H9 (cell line): ENCODE results near the gene WFS1. TPM values are rescaled to one million over a fixed set of nuclear protein-coding genes. Genes with fewer than 3 reads are reported as not detected.

Source experiments
- DNase-seq: peaks from one replicate; pipeline ENCODE4 v3.0.0-alpha.2; 2017
- H2AFZ ChIP-seq: one replicate; pipeline ENCODE4 v1.6.1; 2013; ENCODE audit warnings: mild to moderate bottlenecking, low read length, control low read depth, moderate library complexity
- H2AK5ac ChIP-seq: 2 replicates; pipeline ENCODE4 v1.6.1; 2013; ENCODE audit warnings: low read length, control low read depth, mixed read lengths; ENCODE audit not compliant: insufficient read length
- H2BK120ac ChIP-seq: one replicate; pipeline ENCODE4 v1.6.1; 2013; ENCODE audit warnings: low read depth, mild to moderate bottlenecking, low read length, control low read depth, inconsistent platforms; ENCODE audit not compliant: poor library complexity, severe bottlenecking
- H2BK12ac ChIP-seq: 2 replicates; pipeline ENCODE4 v1.6.1; 2013; ENCODE audit warnings: low read length, control low read depth, mixed read lengths, low read depth; ENCODE audit not compliant: insufficient read length
- H2BK15ac ChIP-seq: 2 replicates; pipeline ENCODE4 v1.6.1; 2013; ENCODE audit warnings: low read depth, low read length, control low read depth
- H2BK20ac ChIP-seq: one replicate; pipeline ENCODE4 v1.6.1; 2013; ENCODE audit warnings: low read depth, mild to moderate bottlenecking, low read length, control low read depth, inconsistent platforms; ENCODE audit not compliant: poor library complexity, severe bottlenecking
- H2BK5ac ChIP-seq: 2 replicates; pipeline ENCODE4 v1.6.1; 2013; ENCODE audit warnings: low read length, control low read depth, mixed read lengths; ENCODE audit not compliant: insufficient read length
- H3K14ac ChIP-seq: 2 replicates; pipeline ENCODE4 v1.6.1; 2013; ENCODE audit warnings: low read length, control low read depth; ENCODE audit not compliant: insufficient read depth
- H3K18ac ChIP-seq: 2 replicates; pipeline ENCODE4 v1.6.1; 2013; ENCODE audit warnings: low read depth, mild to moderate bottlenecking, mixed read lengths, low read length, control low read depth; ENCODE audit not compliant: insufficient read length
- H3K23ac ChIP-seq: 2 replicates; pipeline ENCODE4 v1.6.1; 2013; ENCODE audit warnings: low read length, control low read depth, mixed read lengths, low read depth; ENCODE audit not compliant: insufficient read length
- H3K23me2 ChIP-seq: 2 replicates; pipeline ENCODE4 v1.6.1; 2013; ENCODE audit warnings: low read depth, mild to moderate bottlenecking, mixed read lengths, low read length, control low read depth; ENCODE audit not compliant: insufficient read length, poor library complexity, severe bottlenecking
- H3K27ac ChIP-seq: 2 replicates; pipeline ENCODE4 v1.5.1; 2013; ENCODE audit warnings: low read length, control low read depth, mixed read lengths, low read depth; ENCODE audit not compliant: insufficient read length
- H3K27me3 ChIP-seq: 2 replicates; pipeline ENCODE4 v1.6.1; 2013; ENCODE audit warnings: low read length, control low read depth, inconsistent platforms; ENCODE audit not compliant: insufficient read depth
- H3K4ac ChIP-seq: 2 replicates; pipeline ENCODE4 v1.6.1; 2013; ENCODE audit warnings: low read depth, mild to moderate bottlenecking, control low read depth, inconsistent platforms, low read length, moderate library complexity
- H3K4me1 ChIP-seq: 2 replicates; pipeline ENCODE4 v1.6.1; 2013; ENCODE audit warnings: low read length, control low read depth, inconsistent platforms; ENCODE audit not compliant: insufficient read depth
- H3K4me2 ChIP-seq: 2 replicates; pipeline ENCODE4 v1.6.1; 2013; ENCODE audit warnings: low read length, control low read depth, mixed read lengths; ENCODE audit not compliant: insufficient read length, insufficient read depth
- H3K56ac ChIP-seq: 2 replicates; pipeline ENCODE4 v1.6.1; 2013; ENCODE audit warnings: low read depth, mild to moderate bottlenecking, mixed read lengths, low read length, control low read depth; ENCODE audit not compliant: insufficient read length
- H3K79me1 ChIP-seq: 2 replicates; pipeline ENCODE4 v1.6.1; 2013; ENCODE audit warnings: low read depth, mild to moderate bottlenecking, moderate library complexity, low read length, control low read depth, inconsistent platforms; ENCODE audit not compliant: insufficient read depth, poor library complexity, severe bottlenecking
- H3K79me2 ChIP-seq: 2 replicates; pipeline ENCODE4 v1.6.1; 2013; ENCODE audit warnings: low read length, control low read depth, inconsistent platforms; ENCODE audit not compliant: insufficient read depth
- H3K9ac ChIP-seq: 2 replicates; pipeline ENCODE4 v1.6.1; 2013; ENCODE audit warnings: low read length, control low read depth, mixed read lengths; ENCODE audit not compliant: insufficient read length; ENCODE audit errors: extremely low read depth
- H3K9me3 ChIP-seq: one replicate; pipeline ENCODE4 v1.6.1; 2013; ENCODE audit warnings: low read depth, low read length, inconsistent platforms; ENCODE audit not compliant: control insufficient read depth
- H3T11ph ChIP-seq: one replicate; pipeline ENCODE4 v1.6.1; 2013; ENCODE audit warnings: mild to moderate bottlenecking, low read length, control low read depth, inconsistent platforms
- H4K20me1 ChIP-seq: one replicate; pipeline ENCODE4 v1.6.1; 2013; ENCODE audit not compliant: control insufficient read depth, insufficient read length, insufficient read depth
- H4K5ac ChIP-seq: 2 replicates; pipeline ENCODE4 v1.6.1; 2013; ENCODE audit warnings: low read depth, mild to moderate bottlenecking, mixed read lengths, low read length, control low read depth; ENCODE audit not compliant: insufficient read length
- H4K8ac ChIP-seq: replicated peaks from 2 replicates; pipeline ENCODE4 v1.6.1; 2013; ENCODE audit warnings: low read length, control low read depth, mixed read lengths, low read depth; ENCODE audit not compliant: insufficient read length
- H4K91ac ChIP-seq: 2 replicates; pipeline ENCODE4 v1.6.1; 2013; ENCODE audit warnings: low read depth, mild to moderate bottlenecking, moderate library complexity, mixed read lengths, low read length, control low read depth; ENCODE audit not compliant: insufficient read length
- H3K27ac Mint-ChIP-seq, 3 experiments: 2 replicates in 2 of 3; 3 replicates in 1 of 3; pipeline ENCODE4 v1.8.0; 2020 to 2021; ENCODE audit warnings: mixed read lengths in 3 of 3, mild to moderate bottlenecking in 1 of 3, moderate library complexity in 1 of 3
- H3K27me3 Mint-ChIP-seq: 2 replicates; pipeline ENCODE4 v1.8.0; 2021; ENCODE audit warnings: low read depth, mild to moderate bottlenecking, moderate library complexity, mixed read lengths
- H3K36me3 Mint-ChIP-seq, 3 experiments: 2 replicates in 2 of 3; 3 replicates in 1 of 3; pipeline ENCODE4 v1.8.0; 2020 to 2021; ENCODE audit warnings: low read depth in 3 of 3, mixed read lengths in 3 of 3; ENCODE audit not compliant: insufficient read depth in 1 of 3
- H3K4me1 Mint-ChIP-seq, 2 experiments: 2 replicates each; pipeline ENCODE4 v1.8.0; 2020; ENCODE audit warnings: mixed read lengths in 2 of 2
- H3K4me3 Mint-ChIP-seq, 2 experiments: 2 replicates in 1 of 2; 3 replicates in 1 of 2; pipeline ENCODE4 v1.8.0; 2020 to 2021; ENCODE audit warnings: mild to moderate bottlenecking in 2 of 2, mixed read lengths in 2 of 2, moderate library complexity in 1 of 2
- H3K9me3 Mint-ChIP-seq, 2 experiments: 2 replicates in 1 of 2; 3 replicates in 1 of 2; pipeline ENCODE4 v1.8.0; 2020; ENCODE audit warnings: mild to moderate bottlenecking in 2 of 2, mixed read lengths in 2 of 2, moderate library complexity in 1 of 2
- WGBS: extraction: QIAGEN DNeasy Blood & Tissue Kit; methylation state at CpG from one replicate; pipeline ENCODE4 v1.1.7; 2013; ENCODE audit warnings: missing lambda C conversion rate, low lambda C conversion rate, mixed read lengths; ENCODE audit not compliant: insufficient read length; ENCODE audit errors: extremely low coverage; 5-methylcytosine and 5-hydroxymethylcytosine counted together
- total RNA-seq: library from RNA; stranded (reverse); gene quantifications from 2 replicates; pipeline ENCODE4 v1.2.1, GENCODE V29; 2021
- TF ChIP-seq, protein P1 (sequence below): fragments of 200-600 bp; sonication (generic); conservative IDR thresholded peaks from 3 replicates; pipeline ENCODE4 v1.8.0; 2021; ENCODE audit warnings: antibody characterized with exemption, mild to moderate bottlenecking

WFS1 gene
- total RNA-seq, 1 experiment from 2014 or later: 18.9 TPM

DNA sequence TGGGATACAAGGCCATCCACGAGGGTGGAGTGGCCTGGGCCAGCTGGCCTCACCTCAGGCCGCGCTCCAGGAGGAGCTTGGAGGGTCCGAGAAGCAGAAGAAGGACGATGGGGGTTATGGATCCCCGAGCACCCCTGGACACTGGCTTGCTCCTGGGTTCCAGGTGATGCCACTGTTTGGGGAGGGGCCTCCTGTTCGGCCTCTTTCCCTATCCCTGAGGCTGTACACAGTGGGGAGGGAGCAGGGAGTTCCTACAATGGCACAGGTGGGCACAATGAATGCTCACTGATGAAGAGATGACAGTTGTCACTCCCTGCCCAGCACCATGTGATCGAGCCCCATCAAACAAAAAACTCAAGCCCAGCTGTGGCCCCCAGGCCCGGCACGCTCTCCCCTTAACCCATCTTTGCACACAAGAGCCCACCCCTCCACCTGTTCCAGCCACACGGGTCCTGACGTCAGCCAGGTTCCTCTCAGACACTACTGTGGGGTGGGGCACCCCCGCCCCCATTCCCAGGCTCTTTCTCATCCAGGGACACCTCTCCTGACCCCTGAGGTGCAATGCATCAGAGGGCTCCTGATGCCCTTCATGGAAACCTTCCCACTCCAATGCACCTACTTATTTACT, 70.3 kb downstream of the WFS1 start:
- Histone ChIP-seq H4K20me1 (no peaks in the 10 kb centered on the region), H3K18ac (no peak overlapping the region), H3K14ac (no peak overlapping the region), H2BK20ac (no peak overlapping the region), H2AFZ (no peak overlapping the region), H2BK120ac (no peak overlapping the region), H4K8ac (no peak overlapping the region), H2AK5ac (no peak overlapping the region), H3K79me1 (no peaks in the 10 kb centered on the region), H3K4me2 (no peak overlapping the region), H4K5ac (no peak overlapping the region), H3T11ph (no peak overlapping the region), H3K56ac (no peak overlapping the region), H3K9ac (no peak overlapping the region), H2BK15ac (no peak overlapping the region), H2BK5ac (no peak overlapping the region), H3K4me1 (no peaks in the 10 kb centered on the region), H3K23ac (no peak overlapping the region), H3K27ac (no peak overlapping the region), H3K4ac (no peak overlapping the region), H3K23me2 (no peaks in the 10 kb centered on the region), H3K79me2 (no peaks in the 10 kb centered on the region), H3K27me3 (no peaks in the 10 kb centered on the region), H4K91ac (no peak overlapping the region), H3K9me3 (no peaks in the 10 kb centered on the region), H2BK12ac (no peak overlapping the region)
- Mint-ChIP-seq H3K36me3 (no peaks in the 10 kb centered on the region; a peak in 1 of 7 replicates), H3K27me3 (peaks cover 16% of the 10 kb centered on the region), H3K9me3 (peaks cover 3% of the 10 kb centered on the region in 2 experiments; a peak in 4 of 5 replicates), H3K4me3 (no peak overlapping the region), H3K4me1 (peaks cover 18 to 30% of the 10 kb centered on the region in 2 experiments), H3K27ac (peak overlapping the region in 1 of 3 experiments; percentile 10; a peak in 1 of 7 replicates)
- WGBS: no CpG with 5 or more reads among the region's 13 CpGs
- DNase-seq: no peak
- TF ChIP-seq, protein P1, sequence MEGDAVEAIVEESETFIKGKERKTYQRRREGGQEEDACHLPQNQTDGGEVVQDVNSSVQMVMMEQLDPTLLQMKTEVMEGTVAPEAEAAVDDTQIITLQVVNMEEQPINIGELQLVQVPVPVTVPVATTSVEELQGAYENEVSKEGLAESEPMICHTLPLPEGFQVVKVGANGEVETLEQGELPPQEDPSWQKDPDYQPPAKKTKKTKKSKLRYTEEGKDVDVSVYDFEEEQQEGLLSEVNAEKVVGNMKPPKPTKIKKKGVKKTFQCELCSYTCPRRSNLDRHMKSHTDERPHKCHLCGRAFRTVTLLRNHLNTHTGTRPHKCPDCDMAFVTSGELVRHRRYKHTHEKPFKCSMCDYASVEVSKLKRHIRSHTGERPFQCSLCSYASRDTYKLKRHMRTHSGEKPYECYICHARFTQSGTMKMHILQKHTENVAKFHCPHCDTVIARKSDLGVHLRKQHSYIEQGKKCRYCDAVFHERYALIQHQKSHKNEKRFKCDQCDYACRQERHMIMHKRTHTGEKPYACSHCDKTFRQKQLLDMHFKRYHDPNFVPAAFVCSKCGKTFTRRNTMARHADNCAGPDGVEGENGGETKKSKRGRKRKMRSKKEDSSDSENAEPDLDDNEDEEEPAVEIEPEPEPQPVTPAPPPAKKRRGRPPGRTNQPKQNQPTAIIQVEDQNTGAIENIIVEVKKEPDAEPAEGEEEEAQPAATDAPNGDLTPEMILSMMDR: no peak
